HG03097 (cell line): ENCODE results near the gene CHPF2.

ENCODE experiments used
- ATAC-seq: cut with Tn5 transposase; IDR thresholded peaks from one replicate; pipeline ENCODE4 v1.9.1; 2021; ENCODE audit not compliant: unreplicated experiment, low FRiP score

CHPF2 gene

DNA sequence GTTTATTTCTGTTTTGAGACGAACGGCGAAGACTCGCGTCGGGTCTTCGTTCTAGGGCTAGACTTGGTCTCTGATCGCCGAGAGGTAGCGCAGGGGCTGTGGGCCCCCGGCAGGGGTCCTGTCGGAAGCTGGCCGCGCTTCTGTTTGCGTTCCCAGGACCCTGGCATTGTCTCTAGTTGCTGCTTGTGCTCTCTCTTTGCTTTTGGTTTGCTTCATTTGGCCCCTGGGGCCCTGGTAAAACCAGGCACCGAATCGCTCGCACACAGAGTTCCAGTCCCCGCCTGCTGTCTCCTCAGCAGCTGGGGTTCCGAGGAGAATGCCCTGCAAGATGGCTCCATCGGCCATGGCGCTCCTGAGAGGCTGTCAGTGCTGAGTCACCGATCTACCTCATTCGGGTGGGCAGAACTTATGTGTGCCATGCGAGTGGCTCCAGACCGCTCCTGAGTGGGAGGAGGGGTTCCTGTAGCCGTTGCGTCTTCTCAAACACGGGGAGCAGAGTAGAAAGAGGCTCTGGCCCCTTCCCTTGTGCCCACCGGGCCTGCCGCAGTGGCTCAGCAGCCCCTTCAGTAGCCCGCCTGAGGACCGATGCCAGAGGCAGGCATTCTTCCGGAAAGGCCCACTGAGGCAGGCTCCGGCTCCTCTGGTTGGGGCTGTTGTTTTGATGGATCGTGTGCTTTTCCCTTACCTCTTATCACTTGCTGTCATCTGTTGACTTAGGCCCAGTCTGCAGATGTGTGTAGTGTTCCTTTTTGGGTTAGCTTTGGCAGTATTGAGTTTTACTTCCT, 826 bp downstream of the CHPF2 start:
- no peak for ATAC-seq

DNA sequence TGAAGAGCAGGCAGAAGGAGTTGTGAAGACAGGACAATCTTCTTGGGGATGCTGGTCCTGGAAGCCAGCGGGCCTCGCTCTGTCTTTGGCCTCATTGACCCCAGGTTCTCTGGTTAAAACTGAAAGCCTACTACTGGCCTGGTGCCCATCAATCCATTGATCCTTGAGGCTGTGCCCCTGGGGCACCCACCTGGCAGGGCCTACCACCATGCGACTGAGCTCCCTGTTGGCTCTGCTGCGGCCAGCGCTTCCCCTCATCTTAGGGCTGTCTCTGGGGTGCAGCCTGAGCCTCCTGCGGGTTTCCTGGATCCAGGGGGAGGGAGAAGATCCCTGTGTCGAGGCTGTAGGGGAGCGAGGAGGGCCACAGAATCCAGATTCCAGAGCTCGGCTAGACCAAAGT, 1.5 kb downstream of the CHPF2 start:
- ATAC-seq = no peak

DNA sequence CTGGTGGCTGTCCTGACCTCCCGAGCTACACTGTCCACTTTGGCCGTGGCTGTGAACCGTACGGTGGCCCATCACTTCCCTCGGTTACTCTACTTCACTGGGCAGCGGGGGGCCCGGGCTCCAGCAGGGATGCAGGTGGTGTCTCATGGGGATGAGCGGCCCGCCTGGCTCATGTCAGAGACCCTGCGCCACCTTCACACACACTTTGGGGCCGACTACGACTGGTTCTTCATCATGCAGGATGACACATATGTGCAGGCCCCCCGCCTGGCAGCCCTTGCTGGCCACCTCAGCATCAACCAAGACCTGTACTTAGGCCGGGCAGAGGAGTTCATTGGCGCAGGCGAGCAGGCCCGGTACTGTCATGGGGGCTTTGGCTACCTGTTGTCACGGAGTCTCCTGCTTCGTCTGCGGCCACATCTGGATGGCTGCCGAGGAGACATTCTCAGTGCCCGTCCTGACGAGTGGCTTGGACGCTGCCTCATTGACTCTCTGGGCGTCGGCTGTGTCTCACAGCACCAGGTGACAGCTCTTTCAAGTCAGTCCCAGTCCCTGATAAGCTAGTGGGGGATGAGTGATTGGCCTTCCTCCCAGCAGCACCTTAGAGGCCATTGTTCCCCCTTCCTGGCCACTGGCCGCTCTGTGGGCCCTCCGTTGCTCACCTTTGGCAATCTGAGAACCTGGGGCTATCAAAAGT, 3.0 kb downstream of the CHPF2 start:
- no peak for ATAC-seq

DNA sequence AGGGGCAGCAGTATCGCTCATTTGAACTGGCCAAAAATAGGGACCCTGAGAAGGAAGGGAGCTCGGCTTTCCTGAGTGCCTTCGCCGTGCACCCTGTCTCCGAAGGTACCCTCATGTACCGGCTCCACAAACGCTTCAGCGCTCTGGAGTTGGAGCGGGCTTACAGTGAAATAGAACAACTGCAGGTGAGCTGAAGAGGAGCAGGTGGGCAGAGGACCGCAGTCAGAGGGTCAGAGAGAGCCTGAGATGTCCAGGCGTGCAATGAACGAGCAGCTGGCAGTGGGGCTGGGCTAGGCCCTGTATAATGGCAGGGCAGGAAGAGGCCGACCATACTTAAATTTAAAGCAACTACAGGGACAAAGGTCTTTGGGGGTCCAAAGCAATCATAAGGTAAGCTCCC, 4.1 kb downstream of the CHPF2 start:
- no peak for ATAC-seq

DNA sequence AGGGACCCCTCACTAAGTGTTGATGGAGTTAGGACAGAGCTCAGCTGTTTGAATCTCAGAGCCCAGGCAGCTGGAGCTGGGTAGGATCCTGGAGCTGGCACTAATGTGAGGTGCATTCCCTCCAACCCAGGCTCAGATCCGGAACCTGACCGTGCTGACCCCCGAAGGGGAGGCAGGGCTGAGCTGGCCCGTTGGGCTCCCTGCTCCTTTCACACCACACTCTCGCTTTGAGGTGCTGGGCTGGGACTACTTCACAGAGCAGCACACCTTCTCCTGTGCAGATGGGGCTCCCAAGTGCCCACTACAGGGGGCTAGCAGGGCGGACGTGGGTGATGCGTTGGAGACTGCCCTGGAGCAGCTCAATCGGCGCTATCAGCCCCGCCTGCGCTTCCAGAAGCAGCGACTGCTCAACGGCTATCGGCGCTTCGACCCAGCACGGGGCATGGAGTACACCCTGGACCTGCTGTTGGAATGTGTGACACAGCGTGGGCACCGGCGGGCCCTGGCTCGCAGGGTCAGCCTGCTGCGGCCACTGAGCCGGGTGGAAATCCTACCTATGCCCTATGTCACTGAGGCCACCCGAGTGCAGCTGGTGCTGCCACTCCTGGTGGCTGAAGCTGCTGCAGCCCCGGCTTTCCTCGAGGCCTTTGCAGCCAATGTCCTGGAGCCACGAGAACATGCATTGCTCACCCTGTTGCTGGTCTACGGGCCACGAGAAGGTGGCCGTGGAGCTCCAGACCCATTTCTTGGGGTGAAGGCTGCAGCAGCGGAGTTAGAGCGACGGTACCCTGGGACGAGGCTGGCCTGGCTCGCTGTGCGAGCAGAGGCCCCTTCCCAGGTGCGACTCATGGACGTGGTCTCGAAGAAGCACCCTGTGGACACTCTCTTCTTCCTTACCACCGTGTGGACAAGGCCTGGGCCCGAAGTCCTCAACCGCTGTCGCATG, 5.2 kb downstream of the CHPF2 start:
- ATAC-seq = no peak

DNA sequence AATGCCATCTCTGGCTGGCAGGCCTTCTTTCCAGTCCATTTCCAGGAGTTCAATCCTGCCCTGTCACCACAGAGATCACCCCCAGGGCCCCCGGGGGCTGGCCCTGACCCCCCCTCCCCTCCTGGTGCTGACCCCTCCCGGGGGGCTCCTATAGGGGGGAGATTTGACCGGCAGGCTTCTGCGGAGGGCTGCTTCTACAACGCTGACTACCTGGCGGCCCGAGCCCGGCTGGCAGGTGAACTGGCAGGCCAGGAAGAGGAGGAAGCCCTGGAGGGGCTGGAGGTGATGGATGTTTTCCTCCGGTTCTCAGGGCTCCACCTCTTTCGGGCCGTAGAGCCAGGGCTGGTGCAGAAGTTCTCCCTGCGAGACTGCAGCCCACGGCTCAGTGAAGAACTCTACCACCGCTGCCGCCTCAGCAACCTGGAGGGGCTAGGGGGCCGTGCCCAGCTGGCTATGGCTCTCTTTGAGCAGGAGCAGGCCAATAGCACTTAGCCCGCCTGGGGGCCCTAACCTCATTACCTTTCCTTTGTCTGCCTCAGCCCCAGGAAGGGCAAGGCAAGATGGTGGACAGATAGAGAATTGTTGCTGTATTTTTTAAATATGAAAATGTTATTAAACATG, 6.0 kb downstream of the CHPF2 start:
- no peak for ATAC-seq

DNA sequence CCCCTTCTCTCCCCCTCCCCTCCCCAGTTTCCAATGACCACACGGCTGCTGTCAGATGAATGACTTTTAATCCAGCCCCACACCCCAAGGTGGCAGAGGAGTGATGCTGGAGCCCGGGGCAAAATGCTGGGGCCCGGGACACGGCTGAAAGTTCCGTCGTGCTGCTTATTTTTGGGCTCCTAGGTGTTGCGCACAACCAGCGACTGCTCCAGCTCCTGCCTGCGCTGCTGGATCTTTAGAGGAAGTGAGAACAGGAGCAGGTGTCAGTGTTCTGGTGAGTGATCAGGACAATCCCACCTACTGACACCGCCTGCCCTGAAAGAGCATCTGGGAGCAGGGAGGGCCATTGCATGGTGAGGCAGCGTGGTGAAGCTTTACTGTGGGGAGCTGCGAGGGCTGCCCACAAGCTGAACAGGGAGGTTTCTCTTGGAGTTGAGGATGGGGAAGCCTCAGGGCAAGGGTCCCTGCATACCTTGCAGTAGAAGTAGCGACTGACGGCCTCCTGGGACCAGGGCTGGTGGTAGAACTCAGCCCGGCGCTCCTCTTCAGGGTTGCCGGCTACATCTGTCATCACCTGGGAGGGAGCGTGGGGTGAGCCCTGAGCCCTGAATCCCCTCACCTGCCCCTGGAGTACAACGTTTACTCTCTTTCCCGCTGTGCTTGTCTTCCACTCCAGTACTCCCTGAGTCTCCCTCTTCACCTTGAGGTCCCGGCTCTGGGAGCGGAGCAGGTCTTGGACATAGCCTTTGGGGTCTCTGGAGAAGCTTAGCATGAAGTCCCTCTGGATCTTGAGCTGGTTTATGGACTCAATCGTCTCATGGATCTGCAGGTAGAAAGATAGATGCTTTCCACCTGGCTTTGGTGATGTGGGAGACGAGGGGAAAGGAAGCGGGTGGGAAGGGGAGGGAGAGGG, 6.9 kb downstream of the CHPF2 start:
- no peak for ATAC-seq

DNA sequence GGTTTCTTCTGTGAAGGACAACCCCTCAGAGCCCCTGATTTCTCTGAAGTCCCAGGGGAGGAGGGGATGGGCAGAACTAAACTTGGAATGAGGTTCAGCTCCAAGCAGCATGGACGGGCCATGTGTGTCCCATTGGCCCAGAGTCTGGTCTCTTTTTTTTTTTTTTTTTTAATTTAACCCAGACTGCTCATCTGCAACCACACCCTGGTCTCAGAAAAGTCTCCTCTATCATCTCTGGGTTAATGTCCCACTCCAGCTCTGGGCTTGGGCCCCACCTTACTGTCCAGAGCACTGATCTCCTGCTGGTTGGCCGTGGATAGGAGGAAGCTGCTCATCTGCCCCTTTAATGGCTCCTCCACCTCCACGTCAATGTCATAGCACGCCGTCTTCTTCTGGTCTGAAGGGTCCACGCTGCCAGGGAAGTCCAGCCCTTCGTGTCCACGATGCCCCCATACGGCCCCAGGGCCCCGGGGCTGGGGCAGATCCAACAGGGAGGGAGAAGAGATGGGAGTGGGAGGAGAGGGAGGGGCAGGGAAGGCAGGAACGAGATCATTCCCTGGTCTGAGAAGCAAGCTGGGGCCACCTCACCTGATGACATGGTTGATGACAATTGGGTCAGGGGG, 7.7 kb downstream of the CHPF2 start:
- ATAC-seq = no peak

DNA sequence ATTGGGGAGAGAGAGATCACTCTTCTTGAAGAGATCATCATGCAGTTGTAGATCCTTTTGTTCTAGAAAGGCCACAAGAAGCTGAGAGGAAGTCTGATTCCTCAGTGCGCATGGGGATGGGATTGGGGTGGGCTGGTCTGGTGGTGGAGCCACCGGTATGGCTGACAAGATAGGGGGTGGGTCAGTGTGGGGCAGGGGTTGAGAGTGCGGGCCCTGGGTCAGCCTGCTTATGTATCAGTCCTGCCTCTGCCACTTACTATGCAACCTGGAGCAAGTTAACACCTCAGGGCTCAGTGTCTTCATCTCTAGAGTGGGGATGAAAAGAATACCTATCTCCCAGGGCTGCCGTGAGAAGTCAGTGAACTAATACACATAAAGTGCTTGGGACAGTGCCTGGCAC, 8.3 kb downstream of the CHPF2 start:
- ATAC-seq = no peak

DNA sequence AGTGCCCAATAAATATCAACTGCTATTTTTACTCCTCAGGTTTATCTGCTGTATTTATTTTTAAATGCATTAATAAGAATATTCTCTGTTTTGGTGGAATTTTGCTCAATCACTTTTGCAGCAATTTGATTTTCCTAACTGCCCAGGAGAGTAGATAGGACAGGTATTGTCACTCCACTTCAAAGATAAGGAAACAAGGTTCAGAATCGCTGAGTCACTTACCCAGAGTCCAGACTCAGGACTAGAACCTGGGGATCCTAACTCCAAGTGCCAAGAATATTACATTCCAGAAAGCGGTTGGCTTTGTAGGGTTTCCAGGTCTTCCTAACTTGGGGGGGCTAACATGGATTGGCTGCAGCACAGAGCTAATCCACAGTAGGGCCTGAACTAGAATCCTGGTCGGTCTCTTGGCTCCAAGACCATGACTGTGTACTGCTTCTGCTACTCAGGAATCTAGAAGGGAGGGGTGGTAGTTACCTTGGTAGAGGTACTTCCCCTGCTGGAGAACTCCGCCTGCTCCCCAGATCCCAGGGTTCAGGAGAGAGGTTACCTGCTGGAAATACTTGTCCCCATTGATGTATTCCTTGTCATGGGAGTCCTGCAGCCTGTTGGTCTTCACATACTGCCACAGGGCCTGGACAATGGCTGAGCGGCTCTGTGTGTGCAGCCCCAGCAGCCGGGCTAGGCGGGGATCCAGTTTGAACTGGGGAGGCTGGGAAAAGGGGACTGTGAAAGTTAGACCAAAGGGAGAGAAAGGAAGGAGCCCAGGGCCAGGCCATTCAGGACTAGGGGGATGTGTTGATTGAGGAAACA, 8.9 kb downstream of the CHPF2 start:
- no peak for ATAC-seq

DNA sequence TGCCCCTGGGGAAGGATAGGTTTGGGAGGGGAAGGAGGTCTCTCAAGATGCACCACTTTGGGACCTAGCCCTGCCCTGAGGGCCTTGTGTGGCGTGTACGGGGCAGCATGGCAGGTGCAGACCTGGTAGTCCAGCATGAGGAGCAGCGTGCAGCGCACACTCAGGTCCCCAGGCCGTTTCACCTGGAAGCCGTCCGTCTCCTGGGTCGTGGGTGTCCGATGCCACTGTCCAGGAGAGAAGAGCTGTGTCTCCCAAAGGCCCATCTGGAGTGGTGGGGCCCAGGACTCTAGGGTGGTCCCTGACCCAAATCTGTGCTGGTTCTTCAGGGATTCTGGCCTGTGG, 9.4 kb downstream of the CHPF2 start:
- ATAC-seq = no peak

DNA sequence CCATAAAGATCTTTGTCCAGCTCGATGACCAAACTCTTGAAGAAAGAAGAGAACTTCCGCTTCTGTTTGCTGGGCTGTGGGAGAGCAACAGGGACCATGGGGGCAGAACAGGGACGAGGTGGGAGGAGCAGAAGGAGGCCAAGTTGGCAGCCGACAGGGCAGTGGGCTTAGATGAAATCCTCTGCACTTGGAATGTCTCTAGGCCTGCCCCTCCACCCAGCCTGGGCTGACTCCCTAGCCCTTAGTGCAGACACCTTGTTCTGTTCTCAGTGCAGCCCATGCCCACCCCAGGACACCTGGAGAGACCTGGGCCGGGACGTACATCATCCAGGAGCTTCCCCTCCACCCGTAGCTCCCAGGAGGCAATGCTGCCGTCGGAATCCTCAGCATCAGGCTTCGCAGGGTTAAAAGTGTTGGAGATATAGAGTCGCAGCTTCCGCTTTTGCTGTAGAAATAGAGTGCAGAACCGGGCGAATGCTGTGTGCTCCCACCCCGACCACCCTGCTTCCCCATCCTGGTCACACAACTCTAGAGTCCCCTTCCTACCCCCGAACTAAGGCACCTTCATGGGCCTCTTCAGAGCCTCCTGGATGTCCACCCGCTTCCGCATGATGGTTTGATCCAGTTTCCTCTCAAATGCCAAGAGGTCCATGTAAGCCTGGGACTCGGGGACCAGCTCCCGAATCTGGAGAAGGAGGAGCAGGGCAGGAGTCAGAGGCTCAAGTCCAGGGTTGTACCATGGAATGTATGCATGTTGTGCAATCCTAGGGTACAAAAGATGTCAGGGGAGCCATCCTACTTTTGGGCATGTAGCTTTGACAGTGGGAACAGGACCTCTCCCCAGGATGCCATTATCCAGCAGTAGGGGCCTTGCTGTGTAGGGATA, 10.1 kb downstream of the CHPF2 start:
- no peak for ATAC-seq

DNA sequence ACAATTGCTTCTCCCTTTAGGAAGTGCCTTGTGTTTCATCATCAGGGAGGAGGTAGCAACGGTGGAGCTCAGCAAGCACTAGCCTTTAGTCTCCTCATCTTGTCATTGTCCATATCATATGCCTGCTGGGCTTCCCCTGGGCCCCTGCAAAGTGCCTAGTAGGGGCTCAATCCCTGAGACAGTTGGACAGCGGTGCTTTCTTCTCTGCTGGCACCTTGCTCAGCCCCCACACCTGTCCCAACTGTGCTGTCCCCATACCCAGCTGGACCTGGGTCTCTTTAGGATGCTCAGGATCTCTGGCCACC, 10.7 kb downstream of the CHPF2 start:
- ATAC-seq = no peak

DNA sequence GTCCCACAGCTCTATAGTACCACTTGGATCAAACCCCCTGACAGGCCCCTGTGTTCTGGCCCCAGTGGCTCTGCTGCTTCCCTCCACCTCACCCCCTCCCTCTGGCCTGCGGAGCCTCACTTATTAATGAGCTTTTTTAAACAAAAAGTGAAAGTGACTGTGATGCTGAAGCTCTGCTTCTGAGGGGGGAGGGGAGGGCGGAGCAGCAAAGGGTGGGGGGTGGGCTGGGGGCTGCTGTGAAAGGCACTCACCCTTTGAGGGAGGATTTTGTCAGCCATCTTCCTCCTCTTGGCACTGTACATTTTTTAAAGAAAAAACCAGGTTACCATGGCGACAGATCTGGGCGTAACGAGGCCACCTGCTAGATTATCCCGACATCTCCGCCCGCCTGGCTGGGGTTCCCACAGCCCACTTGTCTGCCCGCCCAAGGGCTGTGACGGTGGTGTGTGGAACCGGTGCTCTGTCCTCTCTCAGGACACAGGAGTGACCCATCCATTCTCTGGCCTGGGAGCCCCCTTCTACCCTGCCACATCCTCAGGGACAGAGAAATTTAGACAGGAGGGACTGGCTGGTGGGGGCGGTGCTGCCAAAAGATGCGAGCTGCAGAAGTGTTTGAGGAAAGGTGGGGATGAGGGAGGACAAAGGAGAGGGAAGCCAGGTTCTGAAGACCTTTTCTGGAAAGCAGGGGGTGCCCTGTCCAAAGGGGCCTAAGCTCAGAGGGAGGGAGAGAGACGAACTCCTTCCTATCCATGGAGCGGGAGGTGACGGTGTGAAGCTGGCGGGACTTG, 11.3 kb downstream of the CHPF2 start:
- ATAC-seq = no peak

DNA sequence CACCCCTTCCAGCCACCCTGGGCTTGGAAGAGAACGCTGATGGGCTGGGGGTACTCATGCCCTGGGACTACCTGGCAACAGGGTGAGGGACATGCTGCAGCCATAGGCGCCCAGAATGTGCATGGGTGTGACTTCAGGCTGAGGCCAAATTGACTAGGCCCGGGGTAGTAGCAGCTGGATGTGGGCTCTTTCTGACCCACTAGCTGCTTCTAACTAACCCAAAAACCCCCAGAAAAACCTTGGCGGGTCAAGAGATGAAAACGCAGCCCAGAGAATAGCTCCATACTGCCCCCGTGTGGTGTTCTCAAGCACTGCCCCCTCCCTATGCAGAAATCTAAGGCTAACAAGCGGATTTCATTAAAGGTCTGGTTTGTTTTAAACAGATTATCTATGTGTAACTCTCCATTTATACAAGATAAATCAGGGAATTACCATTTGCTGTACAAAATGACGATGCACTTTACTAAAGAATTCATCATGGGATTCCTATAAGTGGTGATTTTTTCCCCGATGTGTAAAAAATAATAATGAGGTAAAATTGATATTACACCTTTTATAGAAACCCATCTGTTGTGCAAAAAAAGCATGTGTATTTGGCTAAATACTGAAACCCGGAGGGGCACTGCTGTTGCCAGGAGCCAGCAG, 12.0 kb downstream of the CHPF2 start:
- no peak for ATAC-seq

DNA sequence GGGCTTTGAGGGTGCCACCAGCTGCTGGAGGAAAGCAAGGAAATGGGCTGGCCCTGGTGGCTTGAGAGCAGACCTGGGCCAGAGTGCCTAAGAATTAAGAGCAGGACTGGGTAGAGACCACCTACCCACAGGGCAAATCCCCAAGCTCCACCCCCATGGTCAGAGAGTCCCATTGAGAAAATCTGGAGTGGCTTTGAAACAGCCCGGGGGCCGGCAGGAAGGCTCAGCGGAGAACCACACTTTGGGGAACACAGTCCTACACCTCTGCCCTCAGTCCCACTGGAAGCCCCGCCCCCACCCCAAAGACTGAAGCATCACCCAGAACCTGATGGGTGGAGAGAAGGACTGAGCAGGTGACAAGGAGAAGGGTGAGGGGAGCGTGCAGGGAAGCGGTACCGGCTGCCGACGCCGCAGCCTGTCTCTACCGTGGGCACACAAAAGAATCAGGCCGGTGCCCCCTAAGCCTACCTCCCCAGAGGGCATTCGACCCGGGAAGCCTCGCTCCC, 12.6 kb downstream of the CHPF2 start:
- no peak for ATAC-seq
